ENCODE data around the gene CERS6. TPM values are rescaled to one million over a fixed set of nuclear protein-coding genes. Genes with fewer than 3 reads are reported as not detected.

Gene CERS6
- total RNA-seq, 4 donors from 2014 or later: 42.3 to 62.1 (median 50.6) TPM

DNA sequence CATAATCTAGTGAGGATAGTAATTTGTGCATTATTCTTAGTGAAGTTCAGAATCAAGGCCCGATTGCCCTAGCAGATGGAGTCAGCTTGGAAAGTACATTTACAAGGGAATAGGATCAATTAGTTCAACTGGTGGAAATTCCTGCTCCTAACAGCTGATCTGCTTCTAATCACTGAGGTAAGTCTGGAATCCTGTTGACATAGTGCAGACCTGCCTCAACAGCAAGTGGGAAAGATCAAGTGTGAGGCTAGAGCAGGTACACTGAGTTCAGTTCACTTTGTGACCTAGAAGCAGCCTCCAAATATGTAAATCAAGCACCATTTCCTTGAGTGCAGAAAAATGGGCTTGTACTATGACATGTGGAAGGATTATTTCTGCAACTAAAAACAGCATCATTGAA, 235.1 kb downstream of the CERS6 start:
- DNase-seq: no peak
- intact Hi-C loops (cut with DNase I; ENCODE audit: low total_unique reads): no loop called here
- in situ Hi-C loops (cut with MboI; ENCODE audit: low pct_ligation_motif_present in 1 of 4, low pct_unique_long_range_greater_than_20kb in 1 of 4, low sequenced_read_pairs in 3 of 4): loop anchor here in 2 of 4 donors (10.0 to 25.0 kb wide), 2 partner anchors 329 to 346 kb away; no protein-coding TSS in a partner anchor
- Histone ChIP-seq H3K27ac (no peak overlapping the region), H3K36me3 (no peaks in the 10 kb centered on the region), H3K4me1 (peaks cover 6 to 12% (median 9%) of the 10 kb centered on the region in 4 donors), H3K9me3 (no peaks in the 10 kb centered on the region), H3K4me3 (no peak overlapping the region), H3K27me3 (no peaks in the 10 kb centered on the region)
- TF ChIP-seq POLR2A (IDR thresholded peaks at IDR 0.05): no peak
- TF ChIP-seq EP300 (IDR thresholded peaks at IDR 0.05; ENCODE audit: low read depth): no peak
- no peak for TF ChIP-seq POLR2AphosphoS5 (IDR thresholded peaks at IDR 0.05)
- TF ChIP-seq, protein P1, sequence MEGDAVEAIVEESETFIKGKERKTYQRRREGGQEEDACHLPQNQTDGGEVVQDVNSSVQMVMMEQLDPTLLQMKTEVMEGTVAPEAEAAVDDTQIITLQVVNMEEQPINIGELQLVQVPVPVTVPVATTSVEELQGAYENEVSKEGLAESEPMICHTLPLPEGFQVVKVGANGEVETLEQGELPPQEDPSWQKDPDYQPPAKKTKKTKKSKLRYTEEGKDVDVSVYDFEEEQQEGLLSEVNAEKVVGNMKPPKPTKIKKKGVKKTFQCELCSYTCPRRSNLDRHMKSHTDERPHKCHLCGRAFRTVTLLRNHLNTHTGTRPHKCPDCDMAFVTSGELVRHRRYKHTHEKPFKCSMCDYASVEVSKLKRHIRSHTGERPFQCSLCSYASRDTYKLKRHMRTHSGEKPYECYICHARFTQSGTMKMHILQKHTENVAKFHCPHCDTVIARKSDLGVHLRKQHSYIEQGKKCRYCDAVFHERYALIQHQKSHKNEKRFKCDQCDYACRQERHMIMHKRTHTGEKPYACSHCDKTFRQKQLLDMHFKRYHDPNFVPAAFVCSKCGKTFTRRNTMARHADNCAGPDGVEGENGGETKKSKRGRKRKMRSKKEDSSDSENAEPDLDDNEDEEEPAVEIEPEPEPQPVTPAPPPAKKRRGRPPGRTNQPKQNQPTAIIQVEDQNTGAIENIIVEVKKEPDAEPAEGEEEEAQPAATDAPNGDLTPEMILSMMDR (IDR thresholded peaks at IDR 0.05): no peak
- WGBS, 2 donors (ENCODE audit: low coverage in 1 of 2): 76 to 100% methylated on average over 1 of the region's 1 CpG

DNA sequence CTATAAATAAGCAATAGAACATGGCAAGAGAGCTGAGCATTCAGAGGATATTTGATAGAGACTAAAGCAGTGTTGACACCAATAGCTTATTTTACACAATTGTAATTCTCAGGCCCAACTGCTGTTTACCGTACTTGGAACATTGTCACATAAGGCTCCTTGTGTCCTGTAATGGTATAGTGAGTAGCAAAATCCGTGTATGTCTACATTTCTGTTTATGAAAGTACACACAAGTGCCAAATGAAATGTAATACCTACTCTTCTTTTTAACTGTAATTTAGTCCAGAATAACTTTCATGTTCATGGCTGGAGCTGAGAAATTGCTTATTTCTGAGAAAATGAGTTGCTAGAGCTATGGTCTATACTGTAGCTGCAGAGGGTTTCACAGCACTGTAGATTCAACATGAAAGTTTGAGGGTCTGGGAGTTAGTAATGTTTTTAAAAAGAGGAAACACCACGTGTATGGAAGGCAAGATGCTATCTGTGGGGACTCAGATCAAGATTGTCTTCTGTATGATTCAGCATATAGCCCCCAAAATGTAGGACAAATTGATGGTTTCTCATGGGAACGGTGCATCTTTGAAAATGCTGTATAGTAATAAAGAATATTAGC, 236.2 kb downstream of the CERS6 start:
- intact Hi-C loops (cut with DNase I; ENCODE audit: low total_unique reads): no loop called here
- Histone ChIP-seq H3K4me1 (peaks cover 6 to 21% (median 12%) of the 10 kb centered on the region in 4 donors), H3K4me3 (no peak overlapping the region), H3K27me3 (no peaks in the 10 kb centered on the region), H3K36me3 (no peaks in the 10 kb centered on the region), H3K9me3 (no peaks in the 10 kb centered on the region), H3K27ac (no peak overlapping the region)
- WGBS, 2 donors (ENCODE audit: low coverage in 1 of 2): 65 to 69% methylated on average over 3 to 4 of the region's 4 CpGs
- in situ Hi-C loops (cut with MboI; ENCODE audit: low pct_ligation_motif_present in 1 of 4, low pct_unique_long_range_greater_than_20kb in 1 of 4, low sequenced_read_pairs in 3 of 4): loop anchor here in 2 of 4 donors (10.0 to 25.0 kb wide), 2 partner anchors 330 to 347 kb away; no protein-coding TSS in a partner anchor
- no peak for DNase-seq
- TF ChIP-seq POLR2AphosphoS5 (IDR thresholded peaks at IDR 0.05) (no peak), POLR2A (IDR thresholded peaks at IDR 0.05) (no peak), EP300 (IDR thresholded peaks at IDR 0.05; ENCODE audit: low read depth) (no peak)
- TF ChIP-seq, protein P1 (IDR thresholded peaks at IDR 0.05): no peak

DNA sequence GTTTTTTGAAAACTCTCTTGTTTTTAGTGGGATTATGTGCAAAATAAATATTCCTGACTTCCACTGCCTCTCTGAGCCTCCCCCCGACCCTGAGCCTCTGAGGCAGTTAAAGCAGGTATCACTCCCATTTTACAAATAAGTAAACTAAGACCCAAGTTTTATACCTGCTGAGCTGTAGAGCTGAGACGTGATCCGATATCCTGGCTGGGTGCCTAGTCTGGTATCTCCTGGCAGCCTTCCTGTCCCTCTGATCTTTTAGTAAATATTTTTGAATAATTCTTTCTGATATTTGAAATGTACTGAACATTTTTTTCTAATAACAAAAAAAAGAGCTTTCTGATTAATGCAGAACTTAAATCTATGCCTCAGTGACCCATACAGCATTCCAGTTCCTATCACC, 238.1 kb downstream of the CERS6 start:
- no peak for DNase-seq
- Histone ChIP-seq H3K9me3 (no peaks in the 10 kb centered on the region), H3K27me3 (no peaks in the 10 kb centered on the region), H3K4me3 (no peak overlapping the region), H3K4me1 (peaks cover 6 to 35% (median 17%) of the 10 kb centered on the region in 4 donors), H3K36me3 (no peaks in the 10 kb centered on the region), H3K27ac (peak overlapping the region in 3 of 4 donors; percentile 14 to 27 (median 22))
- 43 to 46% methylated on average over 3 of the region's 3 CpGs for WGBS, 2 donors (ENCODE audit: low coverage in 1 of 2)
- intact Hi-C loops (cut with DNase I; ENCODE audit: low total_unique reads): no loop called here
- in situ Hi-C loops (cut with MboI; ENCODE audit: low pct_ligation_motif_present in 1 of 4, low pct_unique_long_range_greater_than_20kb in 1 of 4, low sequenced_read_pairs in 3 of 4): loop anchor here in 2 of 4 donors (10.0 to 25.0 kb wide), 2 partner anchors 332 to 349 kb away; no protein-coding TSS in a partner anchor
- TF ChIP-seq, protein P1 (IDR thresholded peaks at IDR 0.05): no peak
- no peak for TF ChIP-seq POLR2AphosphoS5 (IDR thresholded peaks at IDR 0.05)
- TF ChIP-seq POLR2A (IDR thresholded peaks at IDR 0.05): no peak
- TF ChIP-seq EP300 (IDR thresholded peaks at IDR 0.05; ENCODE audit: low read depth): no peak

DNA sequence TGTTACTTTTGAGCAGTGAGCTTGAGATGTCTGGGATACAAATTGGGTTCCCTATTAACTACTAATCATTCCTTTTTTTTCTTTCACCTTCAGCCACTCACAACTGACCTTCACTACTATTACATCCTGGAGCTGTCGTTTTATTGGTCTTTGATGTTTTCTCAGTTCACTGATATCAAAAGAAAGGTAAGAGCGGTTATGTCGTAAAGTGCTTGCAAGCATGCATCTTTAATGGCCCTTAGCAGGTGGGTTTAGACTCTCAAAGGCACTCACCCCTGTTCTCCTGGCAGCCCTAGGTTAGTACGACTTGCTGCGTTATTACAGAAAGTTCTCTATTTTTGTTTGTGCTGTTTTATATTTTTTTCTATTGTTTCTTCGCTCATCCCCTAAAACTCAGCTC, 238.8 kb downstream of the CERS6 start:
- Histone ChIP-seq H3K4me3 (no peak overlapping the region), H3K27me3 (no peaks in the 10 kb centered on the region), H3K27ac (peak overlapping the region in 3 of 4 donors; percentile 14 to 27 (median 22)), H3K4me1 (peaks cover 3 to 42% (median 23%) of the 10 kb centered on the region in 4 donors), H3K36me3 (no peaks in the 10 kb centered on the region), H3K9me3 (no peaks in the 10 kb centered on the region)
- intact Hi-C loops (cut with DNase I; ENCODE audit: low total_unique reads) (no loop called here), in situ Hi-C loops (cut with MboI; ENCODE audit: low pct_ligation_motif_present in 1 of 4, low pct_unique_long_range_greater_than_20kb in 1 of 4, low sequenced_read_pairs in 3 of 4) (loop anchor here in 2 of 4 donors (10.0 to 25.0 kb wide), 2 partner anchors 333 to 350 kb away; no protein-coding TSS in a partner anchor)
- 41 to 64% methylated on average over 5 to 6 of the region's 6 CpGs for WGBS, 2 donors (ENCODE audit: low coverage in 1 of 2)
- DNase-seq: no peak
- TF ChIP-seq POLR2AphosphoS5 (IDR thresholded peaks at IDR 0.05) (no peak), EP300 (IDR thresholded peaks at IDR 0.05; ENCODE audit: low read depth) (no peak), POLR2A (IDR thresholded peaks at IDR 0.05) (no peak)
- TF ChIP-seq, protein P1 (IDR thresholded peaks at IDR 0.05): no peak

Measured in transverse colon (tissue), 4 donors.